GM19467 (cell line): ENCODE measurements around the gene PPCS.
"Not testable (repeated sequence)": the region's sequence is repeated elsewhere in the genome, so short reads cannot be mapped to it uniquely, and the experiment has no call there.

Experiments
- ATAC-seq: cut with Tn5 transposase; IDR thresholded peaks from one replicate; pipeline ENCODE4 v1.9.1; 2021; ENCODE audit warnings: mild to moderate bottlenecking, moderate library complexity; ENCODE audit not compliant: unreplicated experiment

The PPCS gene

DNA sequence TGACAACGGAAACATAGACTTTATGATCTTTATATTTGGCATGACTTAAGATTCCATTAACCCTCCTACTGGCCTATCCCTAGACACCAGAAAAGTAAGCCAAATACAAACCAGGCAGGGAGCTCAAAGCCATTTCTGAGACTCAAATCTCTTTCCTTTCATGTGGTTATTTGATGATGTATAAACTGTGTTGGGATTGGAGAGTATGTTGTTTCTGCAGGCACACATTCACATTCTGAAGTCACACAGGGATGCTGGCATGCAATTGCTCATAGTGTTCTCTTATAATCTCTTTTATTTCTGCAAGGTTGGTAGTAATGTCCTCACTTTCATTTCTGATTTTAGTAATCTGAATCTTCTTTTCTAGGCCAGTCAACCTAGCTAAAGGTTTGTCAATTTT is 6.3 kb upstream of the PPCS start:
- ATAC-seq, result no peak

DNA sequence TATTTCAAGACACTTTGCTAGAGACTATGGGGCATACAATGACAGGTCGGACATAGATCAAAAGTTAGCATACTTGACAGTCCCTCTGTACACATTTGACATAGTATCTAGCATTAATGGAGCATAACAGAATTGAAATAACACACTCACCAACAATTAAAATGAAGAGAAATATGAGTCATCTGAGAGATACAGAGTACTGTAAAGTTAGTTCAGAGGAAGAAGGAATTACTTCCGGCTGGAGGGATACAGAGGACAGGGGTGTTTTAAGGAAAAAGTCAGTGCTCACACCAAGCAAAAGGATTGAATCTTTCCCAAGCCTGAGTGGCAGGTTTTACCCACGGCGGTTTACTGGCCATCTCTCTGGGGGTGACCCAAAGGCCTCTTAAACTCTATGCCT is 3.0 kb upstream of the PPCS start:
- no peak for ATAC-seq

DNA sequence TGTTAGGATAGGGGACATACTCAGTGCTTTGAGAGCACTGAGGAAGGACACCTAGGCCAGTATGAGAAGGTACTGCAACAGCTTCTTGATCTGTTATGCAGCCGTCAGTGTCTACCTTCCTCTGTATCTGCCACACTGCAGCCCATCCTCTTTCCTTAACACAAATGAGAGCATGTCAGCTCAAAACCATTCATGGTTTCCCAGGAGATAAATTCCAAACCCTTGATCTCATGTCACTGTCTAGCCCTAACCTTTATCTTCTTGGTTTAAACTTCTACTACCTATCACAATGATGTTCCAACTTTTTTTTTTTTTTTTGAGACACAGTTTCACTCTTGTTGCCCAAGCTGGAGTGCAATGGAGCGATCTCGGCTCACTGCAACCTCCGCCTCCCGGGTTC is 1.9 kb upstream of the PPCS start:
- no peak for ATAC-seq

GRCh38 chr1:42456754-42457089 is 379 bp downstream of the PPCS start:
- ATAC-seq, result peak; percentile 43

DNA sequence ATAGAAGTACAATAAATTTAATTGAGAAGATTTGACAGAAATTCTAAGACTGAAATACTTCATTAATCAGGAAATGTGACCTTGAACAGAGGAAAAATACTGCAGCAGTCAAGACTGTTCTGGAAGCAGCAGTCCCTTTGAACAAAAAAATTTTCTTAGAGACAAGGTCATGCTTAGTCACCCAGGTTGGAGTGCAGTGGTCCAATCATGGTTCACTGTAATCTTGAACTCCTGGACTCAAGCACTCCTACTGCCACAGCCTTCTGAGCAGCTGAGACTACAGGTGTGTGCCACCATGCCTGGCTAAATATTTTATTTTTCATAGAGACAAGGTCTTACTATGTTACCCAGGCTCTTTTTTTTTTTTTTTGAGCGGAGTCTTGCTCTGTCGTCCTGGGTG is 4.9 kb downstream of the PPCS start:
- ATAC-seq, result no peak

GRCh38 chr1:42462828-42463763 is 6.8 kb downstream of the PPCS start, which contains the start of gene CCDC30:
Gene CCDC30, plus strand, starts transcription at chr1:42463286. Its CDS starts 17,266 bp downstream, at chr1:42480552.
- ATAC-seq, result peak; percentile 99

GRCh38 chr1:42463921-42464320 is 7.6 kb downstream of the PPCS start:
- no peak for ATAC-seq

DNA sequence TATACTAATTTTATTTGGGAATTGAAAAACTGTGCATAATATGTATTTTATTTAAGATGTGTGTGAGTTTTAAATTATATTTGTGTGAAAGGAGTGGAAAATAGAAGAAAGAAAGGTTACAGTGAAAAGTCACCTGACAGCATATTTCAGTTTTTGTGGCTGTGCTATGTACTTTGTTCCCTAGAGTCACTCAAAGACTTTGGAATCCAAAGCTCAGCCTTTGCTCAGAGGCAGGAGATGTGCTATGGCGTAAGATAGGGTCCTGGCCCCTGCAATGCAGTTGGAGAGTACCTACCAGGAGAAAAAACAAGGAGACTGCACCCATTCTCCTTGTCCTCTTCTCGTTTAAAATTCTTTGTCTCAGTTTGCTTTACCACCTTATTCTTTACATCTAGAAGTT is 9.7 kb downstream of the PPCS start:
- no peak for ATAC-seq

GRCh38 chr1:42469727-42470126 is 13.4 kb downstream of the PPCS start:
- ATAC-seq, result no peak

DNA sequence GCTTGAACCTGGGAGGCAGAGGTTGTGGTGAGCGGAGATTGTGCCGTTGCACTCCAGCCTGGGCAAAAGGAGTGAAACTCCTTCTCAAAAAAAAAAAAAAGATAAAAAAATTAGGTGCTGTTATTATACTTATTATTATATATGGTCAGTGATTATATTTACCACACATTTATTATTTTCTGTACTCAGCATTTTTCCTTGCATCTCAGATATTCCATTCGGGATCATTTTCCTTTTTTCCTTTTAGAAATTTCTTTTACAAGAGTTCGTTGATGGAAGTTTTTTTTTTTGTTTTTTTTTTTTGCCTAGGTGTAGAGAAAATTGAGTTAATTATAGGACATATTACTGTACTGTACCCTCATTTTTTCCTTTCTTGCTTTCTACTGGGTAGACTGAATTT is 20.3 kb downstream of the PPCS start:
- ATAC-seq, result no peak

GRCh38 chr1:42477354-42477753 is 21.0 kb downstream of the PPCS start:
- not testable (repeated sequence) for ATAC-seq

DNA sequence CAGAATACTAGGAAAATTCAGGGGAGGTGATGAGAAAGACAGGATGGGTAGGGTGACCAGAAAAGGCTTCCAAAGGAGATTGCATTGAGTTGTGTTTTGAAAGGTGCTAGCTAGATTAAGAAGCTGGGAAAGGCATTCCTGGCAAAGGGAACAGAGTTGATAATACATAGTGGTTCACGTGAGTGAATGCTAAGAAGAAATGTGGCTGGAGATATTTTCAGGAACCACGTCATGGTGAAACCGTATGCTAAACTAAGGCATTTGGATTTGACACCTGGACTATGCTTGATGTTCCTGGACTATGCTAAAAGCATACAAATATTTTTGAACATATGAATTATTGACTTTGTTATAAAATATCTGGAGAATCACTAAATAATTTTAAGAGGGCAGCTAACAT is 21.4 kb downstream of the PPCS start:
- ATAC-seq, result no peak

GRCh38 chr1:42479621-42480020 is 23.3 kb downstream of the PPCS start:
- ATAC-seq, result no peak

- no peak for ATAC-seq
Observed at GRCh38 chr1:42480921-42481320, 24.6 kb downstream of the PPCS start.

DNA sequence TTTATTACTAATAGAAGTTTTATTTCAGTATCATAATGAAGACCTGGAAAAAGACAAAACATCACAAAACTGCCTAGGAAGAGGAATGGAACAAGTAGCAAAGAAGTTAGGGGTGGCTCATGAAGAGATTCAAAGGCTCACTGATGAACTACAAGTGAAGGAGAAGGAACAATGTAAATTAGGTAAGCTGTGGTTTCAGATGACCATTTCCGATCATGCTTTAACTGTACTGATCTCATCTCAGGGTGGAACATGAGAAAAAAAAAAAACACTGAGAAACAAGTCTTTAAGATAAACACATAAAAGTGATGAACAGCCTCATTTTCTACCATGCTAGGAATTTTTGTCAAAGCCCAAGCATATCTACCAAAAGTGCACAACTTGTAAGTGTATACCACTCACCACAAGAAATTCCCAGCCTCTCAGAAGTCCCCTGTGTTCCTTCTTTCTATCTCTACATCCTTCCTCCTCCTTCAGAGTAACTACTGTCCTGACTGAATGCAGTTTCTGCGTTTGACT is 26.4 kb downstream of the PPCS start:
- ATAC-seq, result no peak

DNA sequence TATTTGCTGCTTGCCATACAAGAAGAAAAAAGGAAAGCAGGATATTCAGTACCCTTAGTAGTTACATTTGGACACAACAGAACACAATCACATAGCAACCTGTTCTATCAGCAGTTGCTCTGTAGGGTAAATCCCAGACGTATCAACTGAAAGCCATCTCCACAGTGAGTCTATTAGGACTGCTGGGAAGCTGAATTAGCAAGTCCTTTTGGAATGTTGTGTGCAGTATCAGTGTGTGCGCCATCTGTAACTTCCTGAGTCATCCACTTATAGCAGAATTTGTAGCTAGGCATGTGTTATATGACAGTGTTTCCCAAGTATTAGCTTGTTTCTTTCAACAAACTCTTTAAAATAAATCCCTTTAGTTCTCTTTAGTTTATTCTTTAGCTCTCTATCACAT is 28.0 kb downstream of the PPCS start:
- ATAC-seq, result no peak

- ATAC-seq, result no peak
Observed at GRCh38 chr1:42490237-42490636, 33.9 kb downstream of the PPCS start.

- ATAC-seq, result not testable (repeated sequence)
Observed at GRCh38 chr1:42502031-42502430, 45.7 kb downstream of the PPCS start.

DNA sequence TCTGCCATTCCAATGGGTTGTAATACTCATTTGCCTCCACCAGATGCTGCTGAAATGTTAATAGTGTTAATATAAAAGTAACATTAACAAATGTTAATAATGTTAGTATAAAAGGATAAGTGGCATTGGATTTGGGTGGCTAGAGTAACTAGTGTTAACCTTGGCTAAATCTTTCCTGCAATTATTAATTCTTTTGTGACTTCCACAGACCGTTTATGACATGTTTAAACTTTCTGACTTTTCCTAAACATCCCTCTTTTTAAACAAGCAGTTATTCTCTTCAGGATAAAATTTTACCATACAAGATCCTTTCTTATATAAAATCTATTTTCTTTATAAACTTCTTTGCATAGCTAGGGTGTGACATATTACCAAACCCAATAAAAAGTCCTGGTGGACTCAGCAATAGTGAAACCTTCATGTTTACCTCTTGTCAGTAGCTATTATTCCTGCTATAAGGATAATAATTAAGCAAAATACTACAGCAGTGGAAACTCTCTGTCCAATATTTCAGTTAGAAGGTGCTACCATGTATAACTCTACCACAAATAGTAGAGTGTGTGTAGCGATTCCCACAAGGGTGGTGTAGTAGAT is 48.3 kb downstream of the PPCS start:
- no peak for ATAC-seq

GRCh38 chr1:42506576-42506975 is 50.2 kb downstream of the PPCS start:
- ATAC-seq, result no peak
